Measurements from ENCODE around the gene CAPN11. TPM values are rescaled to one million over a fixed set of nuclear protein-coding genes. Genes with fewer than 3 reads are reported as not detected.

Gene CAPN11
- total RNA-seq: not detected in 2 replicates

- H3K4me3 ChIP-seq (ENCODE audit: low read depth, low read length): no peak within 1 kb of the TSS
- TF ChIP-seq CTCF (conservative IDR thresholded peaks at IDR 0.05; ENCODE audit: low read depth, low read length): no peak
- DNase-seq (ENCODE audit: low read depth): no peak
Observed at GRCh38 chr6:44158770-44159228, at the start of gene CAPN11. CAPN11 (plus strand) TSS chr6:44158820; CDS start chr6:44158849, 29 bp downstream.

GRCh38 chr6:44109212-44109611 lies 49.4 kb upstream of the CAPN11 start:
- DNase-seq (ENCODE audit: low read depth): no peak
- H3K4me3 ChIP-seq (ENCODE audit: low read depth, low read length): no peak overlapping the region
- TF ChIP-seq CTCF (conservative IDR thresholded peaks at IDR 0.05; ENCODE audit: low read depth, low read length): no peak

- TF ChIP-seq CTCF (conservative IDR thresholded peaks at IDR 0.05; ENCODE audit: low read depth, low read length): no peak
- DNase-seq (ENCODE audit: low read depth): no peak
- H3K4me3 ChIP-seq (ENCODE audit: low read depth, low read length): no peak overlapping the region
Observed at GRCh38 chr6:44110005-44110676, 48.5 kb upstream of the CAPN11 start.

- no peak for DNase-seq (ENCODE audit: low read depth)
- no peak for TF ChIP-seq CTCF (conservative IDR thresholded peaks at IDR 0.05; ENCODE audit: low read depth, low read length)
- H3K4me3 ChIP-seq (ENCODE audit: low read depth, low read length): no peak overlapping the region
Observed at GRCh38 chr6:44110966-44111365, 47.7 kb upstream of the CAPN11 start.

GRCh38 chr6:44111434-44112417 lies 46.9 kb upstream of the CAPN11 start:
- no peak for DNase-seq (ENCODE audit: low read depth)
- TF ChIP-seq CTCF (conservative IDR thresholded peaks at IDR 0.05; ENCODE audit: low read depth, low read length): no peak
- H3K4me3 ChIP-seq (ENCODE audit: low read depth, low read length): no peak overlapping the region

GRCh38 chr6:44113414-44113813 lies 45.2 kb upstream of the CAPN11 start:
- TF ChIP-seq CTCF (conservative IDR thresholded peaks at IDR 0.05; ENCODE audit: low read depth, low read length): peak; percentile 39
- no peak for DNase-seq (ENCODE audit: low read depth)
- no peak overlapping the region for H3K4me3 ChIP-seq (ENCODE audit: low read depth, low read length)

Measured in epithelial cell of proximal tubule (primary cell).